Glutamatergic neuron (in vitro differentiated cells): Measurements from ENCODE around the gene SYTL2. TPM values are rescaled to one million over a fixed set of nuclear protein-coding genes. Genes with fewer than 3 reads are reported as not detected.

Source experiments
- DNase-seq: peaks from one replicate; pipeline ENCODE4 v3.0.0; 2022
- H3K27ac Mint-ChIP-seq: one replicate; pipeline ENCODE4 v1.8.0; 2020; ENCODE audit warnings: mild to moderate bottlenecking, mixed read lengths, inconsistent platforms; ENCODE audit not compliant: unreplicated experiment
- H3K27me3 Mint-ChIP-seq: one replicate; pipeline ENCODE4 v1.8.0; 2020; ENCODE audit warnings: mild to moderate bottlenecking, moderate library complexity, mixed read lengths, inconsistent platforms; ENCODE audit not compliant: unreplicated experiment
- H3K36me3 Mint-ChIP-seq: one replicate; pipeline ENCODE4 v1.8.0; 2020; ENCODE audit warnings: mild to moderate bottlenecking, mixed read lengths, inconsistent platforms; ENCODE audit not compliant: unreplicated experiment
- H3K4me1 Mint-ChIP-seq: one replicate; pipeline ENCODE4 v1.8.0; 2020; ENCODE audit warnings: mild to moderate bottlenecking, low read depth, mixed read lengths, inconsistent platforms; ENCODE audit not compliant: unreplicated experiment
- H3K4me3 Mint-ChIP-seq: one replicate; pipeline ENCODE4 v1.8.0; 2020; ENCODE audit warnings: mild to moderate bottlenecking, mixed read lengths, inconsistent platforms; ENCODE audit not compliant: unreplicated experiment
- H3K9me3 Mint-ChIP-seq: one replicate; pipeline ENCODE4 v1.8.0; 2020; ENCODE audit warnings: mild to moderate bottlenecking, moderate library complexity, mixed read lengths, inconsistent platforms; ENCODE audit not compliant: unreplicated experiment
- CTCF ChIP-seq: fragments of 200-600 bp; sonication (generic); IDR thresholded peaks from one replicate; pipeline ENCODE4 v1.5.0; 2021; ENCODE audit not compliant: partially characterized antibody, unreplicated experiment
- total RNA-seq: library from RNA; stranded (reverse); fragmentation: NEBNext Ultra II Directional; extraction: Animal tissue kit (Norgen Biotek cat#: 25700); gene quantifications from one replicate; pipeline ENCODE4 v1.2.1, GENCODE V29; 2021; ENCODE audit not compliant: unreplicated experiment

SYTL2 gene
- total RNA-seq, 1 donor from 2014 or later, result 4.0 TPM

GRCh38 chr11:85767246-85767945 is 43.5 kb downstream of the SYTL2 start:
- no peaks in the 10 kb centered on the region for H3K9me3 Mint-ChIP-seq
- H3K4me3 Mint-ChIP-seq, result no peak overlapping the region
- no peak overlapping the region for H3K27ac Mint-ChIP-seq
- H3K4me1 Mint-ChIP-seq, result no peaks in the 10 kb centered on the region
- TF ChIP-seq CTCF, result no peak
- H3K27me3 Mint-ChIP-seq, result no peaks in the 10 kb centered on the region
- no peak for DNase-seq
- peaks cover 6% of the 10 kb centered on the region for H3K36me3 Mint-ChIP-seq

- no peak overlapping the region for H3K27ac Mint-ChIP-seq
- no peak overlapping the region for H3K4me3 Mint-ChIP-seq
- no peaks in the 10 kb centered on the region for H3K4me1 Mint-ChIP-seq
- H3K36me3 Mint-ChIP-seq, result peaks cover 6% of the 10 kb centered on the region
- DNase-seq, result no peak
- TF ChIP-seq CTCF, result no peak
- no peaks in the 10 kb centered on the region for H3K27me3 Mint-ChIP-seq
- H3K9me3 Mint-ChIP-seq, result no peaks in the 10 kb centered on the region
These were observed 44.2 kb downstream of the SYTL2 start for GRCh38 chr11:85766721-85767161.

- H3K27me3 Mint-ChIP-seq, result no peaks in the 10 kb centered on the region
- no peak overlapping the region for H3K4me3 Mint-ChIP-seq
- TF ChIP-seq CTCF, result no peak
- no peaks in the 10 kb centered on the region for H3K9me3 Mint-ChIP-seq
- no peaks in the 10 kb centered on the region for H3K36me3 Mint-ChIP-seq
- no peak for DNase-seq
- no peak overlapping the region for H3K27ac Mint-ChIP-seq
- H3K4me1 Mint-ChIP-seq, result no peaks in the 10 kb centered on the region
These were observed 46.1 kb downstream of the SYTL2 start for GRCh38 chr11:85764796-85765195.

GRCh38 chr11:85762226-85762625 is 48.7 kb downstream of the SYTL2 start:
- DNase-seq, result no peak
- Mint-ChIP-seq H3K4me3 (no peak overlapping the region), H3K4me1 (no peaks in the 10 kb centered on the region), H3K27me3 (peaks cover 4% of the 10 kb centered on the region), H3K27ac (no peak overlapping the region), H3K36me3 (no peaks in the 10 kb centered on the region), H3K9me3 (no peaks in the 10 kb centered on the region)
- TF ChIP-seq CTCF, result no peak

- Mint-ChIP-seq H3K4me3 (no peak overlapping the region), H3K9me3 (no peaks in the 10 kb centered on the region), H3K27ac (no peak overlapping the region), H3K27me3 (peaks cover 4% of the 10 kb centered on the region), H3K36me3 (no peaks in the 10 kb centered on the region), H3K4me1 (no peaks in the 10 kb centered on the region)
- no peak for DNase-seq
- no peak for TF ChIP-seq CTCF
These were observed 51.0 kb downstream of the SYTL2 start for GRCh38 chr11:85759915-85760314.
